ENCODE data around the gene ZNF226. TPM values are rescaled to one million over a fixed set of nuclear protein-coding genes. Genes with fewer than 3 reads are reported as not detected.

The ZNF226 gene
- total and polyA plus RNA-seq, 4 donors: 11.4 to 34.4 (median 15.3) TPM

GRCh38 chr19:44176590-44176989 is 11.7 kb downstream of the ZNF226 start:
- Histone ChIP-seq H3K4me3 (no peak overlapping the region), H3K4me1 (ENCODE audit: control insufficient read depth in 5 of 5, insufficient read depth in 5 of 5, low read length in 5 of 5) (no peaks in the 10 kb centered on the region), H3K36me3 (ENCODE audit: control insufficient read depth in 4 of 4, insufficient read depth in 4 of 4, low read length in 4 of 4) (peaks cover 27 to 57% (median 57%) of the 10 kb centered on the region in 4 donors), H3K9ac (ENCODE audit: insufficient read depth in 1 of 2, low read length in 2 of 2) (no peak overlapping the region), H3K27ac (ENCODE audit: low read depth in 1 of 2, low read length in 1 of 2) (no peak overlapping the region), H3K9me3 (ENCODE audit: control insufficient read depth in 4 of 4, insufficient read depth in 3 of 4, low read length in 3 of 4) (peaks cover 13 to 69% (median 39%) of the 10 kb centered on the region in 4 donors), H3K27me3 (ENCODE audit: control insufficient read depth in 3 of 3, insufficient read depth in 3 of 3, low read length in 2 of 3) (no peaks in the 10 kb centered on the region)
- ATAC-seq (ENCODE audit: insufficient read depth, low FRiP score) (no peak), DNase-seq (no peak)
- no peak for TF ChIP-seq CTCF (IDR thresholded peaks at IDR 0.05; ENCODE audit: control extremely low read depth, extremely low read depth)
- 98% methylated on average over 3 of the region's 3 CpGs for WGBS, 2 donors

- no peak overlapping the region for H3K4me3 ChIP-seq
- H3K27ac ChIP-seq (ENCODE audit: low read depth in 1 of 2, low read length in 1 of 2): no peak overlapping the region
- ATAC-seq (ENCODE audit: insufficient read depth, low FRiP score) (no peak), DNase-seq (no peak)
- no peak overlapping the region for H3K9ac ChIP-seq (ENCODE audit: insufficient read depth in 1 of 2, low read length in 2 of 2)
- peaks cover 4 to 15% (median 14%) of the 10 kb centered on the region in 4 donors for H3K36me3 ChIP-seq (ENCODE audit: control insufficient read depth in 4 of 4, insufficient read depth in 4 of 4, low read length in 4 of 4)
- H3K4me1 ChIP-seq (ENCODE audit: control insufficient read depth in 5 of 5, insufficient read depth in 5 of 5, low read length in 5 of 5): no peaks in the 10 kb centered on the region
- H3K9me3 ChIP-seq (ENCODE audit: control insufficient read depth in 4 of 4, insufficient read depth in 3 of 4, low read length in 3 of 4): peaks cover 7 to 47% (median 19%) of the 10 kb centered on the region in 4 donors
- TF ChIP-seq CTCF (IDR thresholded peaks at IDR 0.05; ENCODE audit: control extremely low read depth, extremely low read depth): no peak
- H3K27me3 ChIP-seq (ENCODE audit: control insufficient read depth in 3 of 3, insufficient read depth in 3 of 3, low read length in 2 of 3): no peaks in the 10 kb centered on the region
Measured at GRCh38 chr19:44180968-44181367, 16.1 kb downstream of the ZNF226 start.

- Histone ChIP-seq H3K4me3 (no peak overlapping the region), H3K36me3 (ENCODE audit: control insufficient read depth in 4 of 4, insufficient read depth in 4 of 4, low read length in 4 of 4) (peaks cover 0 to 5% (median 3%) of the 10 kb centered on the region in 4 donors), H3K9me3 (ENCODE audit: control insufficient read depth in 4 of 4, insufficient read depth in 3 of 4, low read length in 3 of 4) (peaks cover 3 to 38% (median 11%) of the 10 kb centered on the region in 4 donors), H3K4me1 (ENCODE audit: control insufficient read depth in 5 of 5, insufficient read depth in 5 of 5, low read length in 5 of 5) (no peaks in the 10 kb centered on the region), H3K9ac (ENCODE audit: insufficient read depth in 1 of 2, low read length in 2 of 2) (no peak overlapping the region), H3K27ac (ENCODE audit: low read depth in 1 of 2, low read length in 1 of 2) (no peak overlapping the region), H3K27me3 (ENCODE audit: control insufficient read depth in 3 of 3, insufficient read depth in 3 of 3, low read length in 2 of 3) (no peaks in the 10 kb centered on the region)
- ATAC-seq (ENCODE audit: insufficient read depth, low FRiP score): no peak
- WGBS, 2 donors: 83 to 88% methylated on average over 10 of the region's 10 CpGs
- TF ChIP-seq CTCF (IDR thresholded peaks at IDR 0.05; ENCODE audit: control extremely low read depth, extremely low read depth): no peak
- DNase-seq: no peak
Measured at GRCh38 chr19:44182145-44182544, 17.2 kb downstream of the ZNF226 start.

- no peaks in the 10 kb centered on the region for H3K27me3 ChIP-seq (ENCODE audit: control insufficient read depth in 3 of 3, insufficient read depth in 3 of 3, low read length in 2 of 3)
- no peak overlapping the region for H3K27ac ChIP-seq (ENCODE audit: low read depth in 1 of 2, low read length in 1 of 2)
- 98 to 100% methylated on average over 6 of the region's 6 CpGs for WGBS, 2 donors
- H3K36me3 ChIP-seq (ENCODE audit: control insufficient read depth in 4 of 4, insufficient read depth in 4 of 4, low read length in 4 of 4): no peaks in the 10 kb centered on the region
- H3K9ac ChIP-seq (ENCODE audit: insufficient read depth in 1 of 2, low read length in 2 of 2): no peak overlapping the region
- H3K4me3 ChIP-seq: no peak overlapping the region
- no peaks in the 10 kb centered on the region for H3K4me1 ChIP-seq (ENCODE audit: control insufficient read depth in 5 of 5, insufficient read depth in 5 of 5, low read length in 5 of 5)
- ATAC-seq (ENCODE audit: insufficient read depth, low FRiP score) (no peak), DNase-seq (no peak)
- H3K9me3 ChIP-seq (ENCODE audit: control insufficient read depth in 4 of 4, insufficient read depth in 3 of 4, low read length in 3 of 4): peaks cover 0 to 10% (median 2%) of the 10 kb centered on the region in 4 donors
- no peak for TF ChIP-seq CTCF (IDR thresholded peaks at IDR 0.05; ENCODE audit: control extremely low read depth, extremely low read depth)
Measured at GRCh38 chr19:44190020-44190419, 25.1 kb downstream of the ZNF226 start.

All from lung (tissue), 12 donors.